NCI-H524 (cell line): Measurements from ENCODE around the gene SDSL.

Source experiments
- DNase-seq, 2 experiments: peaks; one replicate each; lab custom pipeline; 2025; lab: John Stamatoyannopoulos, UW

SDSL gene

GRCh38 chr12:113480336-113480971 lies 58.3 kb downstream of the SDSL start:
- no peak for DNase-seq

- no peak for DNase-seq
Observed at GRCh38 chr12:113482334-113482733, 60.2 kb downstream of the SDSL start.

DNA sequence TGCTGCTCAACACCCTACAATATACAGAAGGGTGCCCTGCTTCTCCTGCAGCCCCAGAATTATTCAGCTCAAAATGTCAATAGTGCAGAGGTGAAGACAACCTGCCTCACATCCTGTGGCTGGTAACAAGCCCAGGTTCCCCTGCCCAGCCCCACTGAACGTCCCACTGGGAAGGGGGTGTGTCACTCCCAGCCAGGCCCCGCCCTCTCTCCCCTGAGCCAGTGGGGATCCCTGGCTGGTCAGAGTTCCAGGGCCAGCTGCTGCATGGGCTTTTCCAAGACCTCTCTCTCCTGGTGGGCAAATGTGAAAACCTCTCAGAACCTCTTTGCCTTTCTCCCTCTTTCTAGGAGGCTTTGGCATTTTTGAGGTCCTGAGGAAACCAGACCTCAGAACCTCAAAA lies 63.1 kb downstream of the SDSL start:
- no peak for DNase-seq

DNA sequence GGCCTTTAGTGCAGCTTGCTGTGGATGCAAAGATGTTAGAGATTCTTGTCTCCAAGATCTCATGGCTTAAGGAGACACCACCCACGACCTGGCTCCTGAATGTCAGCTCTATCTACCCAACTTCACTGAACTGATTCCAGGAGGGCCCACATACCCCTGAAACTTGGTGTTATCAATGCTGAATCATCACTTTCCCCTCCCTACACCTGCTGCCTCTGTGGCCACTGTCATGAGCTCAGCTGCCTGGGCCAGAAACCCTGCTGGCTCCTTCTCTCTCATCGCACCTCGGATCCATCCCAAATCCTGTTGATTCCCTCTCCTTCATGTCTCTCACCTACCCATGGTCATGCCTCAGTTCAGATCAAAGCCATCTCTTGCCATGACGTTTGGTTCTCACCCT lies 64.5 kb downstream of the SDSL start:
- no peak for DNase-seq
